Measurements from ENCODE around the gene PRXL2C. TPM values are rescaled to one million over a fixed set of nuclear protein-coding genes. Genes with fewer than 3 reads are reported as not detected.

PRXL2C gene
- polyA plus RNA-seq, 1 of the 3 experiments (the other 2 are of a cell fraction), result 8.4 TPM

DNA sequence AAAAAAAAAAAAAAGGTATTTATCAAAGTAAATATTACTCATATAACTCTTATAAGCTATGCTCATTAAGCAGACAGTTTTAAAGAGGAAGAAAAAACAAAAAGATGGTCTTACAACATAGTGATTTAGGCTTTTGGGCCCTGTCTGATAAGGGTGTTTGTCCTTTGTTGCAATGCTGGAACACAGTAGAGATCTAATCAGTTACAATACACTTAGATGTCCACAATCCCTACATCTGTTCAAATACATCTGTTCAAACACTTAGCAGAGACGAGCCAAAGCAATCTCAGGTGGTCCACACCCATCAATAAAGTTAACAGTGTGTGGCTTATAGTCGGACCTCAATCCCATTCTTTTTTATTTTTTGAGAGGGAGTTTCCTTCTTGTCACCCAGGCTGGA lies 11.0 kb downstream of the PRXL2C start:
- H3K9ac ChIP-seq, result no peak overlapping the region
- no peak overlapping the region for H3K4me2 ChIP-seq
- POLR2A ChIA-PET, result no interaction called here
- H3K36me3 ChIP-seq (replicated peaks in 1 of 2; ENCODE audit: control insufficient read depth in 1 of 2, insufficient read depth in 2 of 2, low read length in 1 of 2), result peaks cover 11 to 44% of the 10 kb centered on the region in 2 experiments
- no peak overlapping the region for H3K4me3 ChIP-seq (ENCODE audit: low read depth in 2 of 2, low read length in 1 of 2)
- H3K79me2 ChIP-seq (ENCODE audit: insufficient read depth), result no peaks in the 10 kb centered on the region
- TF ChIP-seq RAD21 (IDR thresholded peaks at IDR 0.05; ENCODE audit: low read length), result no peak
- TF ChIP-seq POLR2AphosphoS5 (IDR thresholded peaks at IDR 0.05; ENCODE audit: low read depth, low read length), result no peak
- no peak for TF ChIP-seq CHD2 (IDR thresholded peaks at IDR 0.05; ENCODE audit: low read length, partially characterized antibody)
- no peak for TF ChIP-seq TEAD4 (IDR thresholded peaks at IDR 0.05; ENCODE audit: borderline replicate concordance, insufficient read depth)
- TF ChIP-seq, protein P1, sequence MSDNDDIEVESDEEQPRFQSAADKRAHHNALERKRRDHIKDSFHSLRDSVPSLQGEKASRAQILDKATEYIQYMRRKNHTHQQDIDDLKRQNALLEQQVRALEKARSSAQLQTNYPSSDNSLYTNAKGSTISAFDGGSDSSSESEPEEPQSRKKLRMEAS (IDR thresholded peaks at IDR 0.05; ENCODE audit: low read depth), result no peak
- TF ChIP-seq EP300 (IDR thresholded peaks at IDR 0.05; ENCODE audit: borderline replicate concordance in 1 of 2, low read depth in 1 of 2, low read length in 1 of 2), result no peak
- TF ChIP-seq MEF2A (IDR thresholded peaks at IDR 0.05; ENCODE audit: borderline replicate concordance, low read depth), result no peak
- TF ChIP-seq, protein P2, sequence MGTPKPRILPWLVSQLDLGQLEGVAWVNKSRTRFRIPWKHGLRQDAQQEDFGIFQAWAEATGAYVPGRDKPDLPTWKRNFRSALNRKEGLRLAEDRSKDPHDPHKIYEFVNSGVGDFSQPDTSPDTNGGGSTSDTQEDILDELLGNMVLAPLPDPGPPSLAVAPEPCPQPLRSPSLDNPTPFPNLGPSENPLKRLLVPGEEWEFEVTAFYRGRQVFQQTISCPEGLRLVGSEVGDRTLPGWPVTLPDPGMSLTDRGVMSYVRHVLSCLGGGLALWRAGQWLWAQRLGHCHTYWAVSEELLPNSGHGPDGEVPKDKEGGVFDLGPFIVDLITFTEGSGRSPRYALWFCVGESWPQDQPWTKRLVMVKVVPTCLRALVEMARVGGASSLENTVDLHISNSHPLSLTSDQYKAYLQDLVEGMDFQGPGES (IDR thresholded peaks at IDR 0.05; ENCODE audit: low read depth, low read length), result no peak
- TF ChIP-seq MXI1 (IDR thresholded peaks at IDR 0.05; ENCODE audit: low read depth, low read length), result no peak
- no peak for TF ChIP-seq FOSL2 (IDR thresholded peaks at IDR 0.05; ENCODE audit: borderline replicate concordance, low read depth)
- TF ChIP-seq, protein P3, sequence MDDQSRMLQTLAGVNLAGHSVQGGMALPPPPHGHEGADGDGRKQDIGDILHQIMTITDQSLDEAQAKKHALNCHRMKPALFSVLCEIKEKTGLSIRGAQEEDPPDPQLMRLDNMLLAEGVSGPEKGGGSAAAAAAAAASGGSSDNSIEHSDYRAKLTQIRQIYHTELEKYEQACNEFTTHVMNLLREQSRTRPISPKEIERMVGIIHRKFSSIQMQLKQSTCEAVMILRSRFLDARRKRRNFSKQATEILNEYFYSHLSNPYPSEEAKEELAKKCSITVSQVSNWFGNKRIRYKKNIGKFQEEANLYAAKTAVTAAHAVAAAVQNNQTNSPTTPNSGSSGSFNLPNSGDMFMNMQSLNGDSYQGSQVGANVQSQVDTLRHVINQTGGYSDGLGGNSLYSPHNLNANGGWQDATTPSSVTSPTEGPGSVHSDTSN (IDR thresholded peaks at IDR 0.05), result no peak
- TF ChIP-seq NRF1 (IDR thresholded peaks at IDR 0.05; ENCODE audit: low read depth, low read length), result no peak
- TF ChIP-seq ELF1 (IDR thresholded peaks at IDR 0.05), result no peak
- CTCF ChIA-PET, result no interaction called here
- no peak for DNase-seq
- WGBS (ENCODE audit: low lambda C conversion rate), result 66% methylated on average over 2 of the region's 2 CpGs
- H3F3A ChIP-seq (replicated peaks; ENCODE audit: insufficient read depth), result peaks cover 6% of the 10 kb centered on the region
- H3K27ac ChIP-seq (ENCODE audit: low read depth in 2 of 2, low read length in 1 of 2), result no peak overlapping the region
- H2AFZ ChIP-seq (ENCODE audit: low read depth), result no peak overlapping the region
- H3K9me3 ChIP-seq, result no peaks in the 10 kb centered on the region
- no peaks in the 10 kb centered on the region for H3K9me2 ChIP-seq
- peaks cover 0 to 2% of the 10 kb centered on the region in 2 experiments; a peak in 1 of 4 replicates for H3K4me1 ChIP-seq (ENCODE audit: control insufficient read depth in 1 of 2, insufficient read depth in 2 of 2, low read depth in 1 of 2, low read length in 1 of 2)
- H3K27me3 ChIP-seq (ENCODE audit: insufficient read depth), result no peaks in the 10 kb centered on the region
- no peaks in the 10 kb centered on the region for H4K20me1 ChIP-seq (ENCODE audit: insufficient read depth)

DNA sequence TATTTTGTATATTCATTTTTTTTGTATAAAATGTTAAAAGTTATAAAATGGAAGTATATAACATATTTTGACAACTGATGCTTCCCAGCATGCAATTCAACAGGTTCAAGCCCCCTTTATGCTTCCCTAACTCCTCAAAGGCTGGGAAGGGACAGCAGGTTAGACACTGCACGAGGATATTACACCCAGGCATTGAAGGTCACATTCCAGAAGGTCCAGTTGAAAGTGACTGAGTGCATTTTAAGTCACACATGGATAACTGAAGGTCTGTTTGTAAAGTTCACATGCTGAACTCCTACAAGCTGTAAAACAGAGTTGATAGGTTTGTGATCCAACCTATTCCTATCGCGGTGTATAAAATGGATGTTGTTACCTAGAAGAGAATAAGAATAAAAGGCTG lies 13.6 kb downstream of the PRXL2C start:
- Histone ChIP-seq H4K20me1 (ENCODE audit: insufficient read depth) (no peaks in the 10 kb centered on the region), H3K9me2 (no peaks in the 10 kb centered on the region), H3K79me2 (ENCODE audit: insufficient read depth) (no peaks in the 10 kb centered on the region), H3K9me3 (no peaks in the 10 kb centered on the region), H2AFZ (ENCODE audit: low read depth) (no peak overlapping the region), H3K9ac (no peak overlapping the region), H3K27me3 (ENCODE audit: insufficient read depth) (no peaks in the 10 kb centered on the region), H3K4me3 (ENCODE audit: low read depth in 2 of 2, low read length in 1 of 2) (no peak overlapping the region), H3K4me1 (ENCODE audit: control insufficient read depth in 1 of 2, insufficient read depth in 2 of 2, low read depth in 1 of 2, low read length in 1 of 2) (peaks cover 0 to 2% of the 10 kb centered on the region in 2 experiments; a peak in 1 of 4 replicates), H3K36me3 (replicated peaks in 1 of 2; ENCODE audit: control insufficient read depth in 1 of 2, insufficient read depth in 2 of 2, low read length in 1 of 2) (peaks cover 11 to 25% of the 10 kb centered on the region in 2 experiments), H3K4me2 (no peak overlapping the region), H3F3A (replicated peaks; ENCODE audit: insufficient read depth) (peaks cover 15% of the 10 kb centered on the region), H3K27ac (ENCODE audit: low read depth in 2 of 2, low read length in 1 of 2) (peak overlapping the region in 1 of 2 experiments; percentile 12; a peak in 1 of 4 replicates)
- DNase-seq, result no peak
- POLR2A ChIA-PET, result no interaction called here
- CTCF ChIA-PET, result interaction anchor here (1.0 kb wide), 1 partner anchor 313 kb away, joined by 3 read pairs; no protein-coding TSS in a partner anchor
- 92% methylated on average over 3 of the region's 3 CpGs for WGBS (ENCODE audit: low lambda C conversion rate)
- TF ChIP-seq SIN3A (IDR thresholded peaks at IDR 0.05; ENCODE audit: borderline replicate concordance, low read depth, low read length) (no peak), GABPA (IDR thresholded peaks at IDR 0.05; ENCODE audit: low read depth) (no peak), RAD21 (IDR thresholded peaks at IDR 0.05; ENCODE audit: low read length) (no peak), YY1 (IDR thresholded peaks at IDR 0.05; ENCODE audit: low read depth) (no peak), ELF1 (IDR thresholded peaks at IDR 0.05) (no peak), FOXJ3 (CRISPR knock-in tag; IDR thresholded peaks at IDR 0.05) (no peak), NRF1 (IDR thresholded peaks at IDR 0.05; ENCODE audit: low read depth, low read length) (no peak), TAF1 (IDR thresholded peaks at IDR 0.05; ENCODE audit: borderline replicate concordance, low read depth, low read length) (no peak), FOSL2 (IDR thresholded peaks at IDR 0.05; ENCODE audit: borderline replicate concordance, low read depth) (no peak), MXI1 (IDR thresholded peaks at IDR 0.05; ENCODE audit: low read depth, low read length) (no peak), JUND (IDR thresholded peaks at IDR 0.05) (no peak), NFIC (IDR thresholded peaks at IDR 0.05; ENCODE audit: borderline replicate concordance) (no peak), POLR2AphosphoS5 (IDR thresholded peaks at IDR 0.05; ENCODE audit: low read depth, low read length) (no peak)
- TF ChIP-seq, protein P1 (IDR thresholded peaks at IDR 0.05; ENCODE audit: low read depth), result no peak
- TF ChIP-seq, protein P3 (IDR thresholded peaks at IDR 0.05), result no peak
- TF ChIP-seq, protein P4, sequence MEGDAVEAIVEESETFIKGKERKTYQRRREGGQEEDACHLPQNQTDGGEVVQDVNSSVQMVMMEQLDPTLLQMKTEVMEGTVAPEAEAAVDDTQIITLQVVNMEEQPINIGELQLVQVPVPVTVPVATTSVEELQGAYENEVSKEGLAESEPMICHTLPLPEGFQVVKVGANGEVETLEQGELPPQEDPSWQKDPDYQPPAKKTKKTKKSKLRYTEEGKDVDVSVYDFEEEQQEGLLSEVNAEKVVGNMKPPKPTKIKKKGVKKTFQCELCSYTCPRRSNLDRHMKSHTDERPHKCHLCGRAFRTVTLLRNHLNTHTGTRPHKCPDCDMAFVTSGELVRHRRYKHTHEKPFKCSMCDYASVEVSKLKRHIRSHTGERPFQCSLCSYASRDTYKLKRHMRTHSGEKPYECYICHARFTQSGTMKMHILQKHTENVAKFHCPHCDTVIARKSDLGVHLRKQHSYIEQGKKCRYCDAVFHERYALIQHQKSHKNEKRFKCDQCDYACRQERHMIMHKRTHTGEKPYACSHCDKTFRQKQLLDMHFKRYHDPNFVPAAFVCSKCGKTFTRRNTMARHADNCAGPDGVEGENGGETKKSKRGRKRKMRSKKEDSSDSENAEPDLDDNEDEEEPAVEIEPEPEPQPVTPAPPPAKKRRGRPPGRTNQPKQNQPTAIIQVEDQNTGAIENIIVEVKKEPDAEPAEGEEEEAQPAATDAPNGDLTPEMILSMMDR (IDR thresholded peaks at IDR 0.05), result no peak
